Activated naive CD4-positive, alpha-beta T cell treated with anti-CD3 and anti-CD28 coated beads, Interleukin-2, amount 50 U/mL, for 24 hours (primary cell): ENCODE measurements around the gene BANP.
A peak's percentile ranks its signal among the peaks of the same experiment; 100 is the strongest.
"Not testable (repeated sequence)": the region's sequence is repeated elsewhere in the genome, so short reads cannot be mapped to it uniquely, and the experiment has no call there.

Source experiments
- H3K27ac Mint-ChIP-seq: one replicate; pipeline ENCODE4 v1.8.0; 2021; ENCODE audit warnings: mild to moderate bottlenecking, mixed read lengths
- H3K27me3 Mint-ChIP-seq: one replicate; pipeline ENCODE4 v1.8.0; 2021; ENCODE audit warnings: mixed read lengths
- H3K36me3 Mint-ChIP-seq: one replicate; pipeline ENCODE4 v1.8.0; 2021; ENCODE audit warnings: mixed read lengths
- H3K4me1 Mint-ChIP-seq: one replicate; pipeline ENCODE4 v1.8.0; 2021; ENCODE audit warnings: mixed read lengths
- H3K4me3 Mint-ChIP-seq: one replicate; pipeline ENCODE4 v1.8.0; 2021; ENCODE audit warnings: mild to moderate bottlenecking, mixed read lengths
- H3K9me3 Mint-ChIP-seq: one replicate; pipeline ENCODE4 v1.8.0; 2021; ENCODE audit warnings: mixed read lengths

Gene BANP

DNA sequence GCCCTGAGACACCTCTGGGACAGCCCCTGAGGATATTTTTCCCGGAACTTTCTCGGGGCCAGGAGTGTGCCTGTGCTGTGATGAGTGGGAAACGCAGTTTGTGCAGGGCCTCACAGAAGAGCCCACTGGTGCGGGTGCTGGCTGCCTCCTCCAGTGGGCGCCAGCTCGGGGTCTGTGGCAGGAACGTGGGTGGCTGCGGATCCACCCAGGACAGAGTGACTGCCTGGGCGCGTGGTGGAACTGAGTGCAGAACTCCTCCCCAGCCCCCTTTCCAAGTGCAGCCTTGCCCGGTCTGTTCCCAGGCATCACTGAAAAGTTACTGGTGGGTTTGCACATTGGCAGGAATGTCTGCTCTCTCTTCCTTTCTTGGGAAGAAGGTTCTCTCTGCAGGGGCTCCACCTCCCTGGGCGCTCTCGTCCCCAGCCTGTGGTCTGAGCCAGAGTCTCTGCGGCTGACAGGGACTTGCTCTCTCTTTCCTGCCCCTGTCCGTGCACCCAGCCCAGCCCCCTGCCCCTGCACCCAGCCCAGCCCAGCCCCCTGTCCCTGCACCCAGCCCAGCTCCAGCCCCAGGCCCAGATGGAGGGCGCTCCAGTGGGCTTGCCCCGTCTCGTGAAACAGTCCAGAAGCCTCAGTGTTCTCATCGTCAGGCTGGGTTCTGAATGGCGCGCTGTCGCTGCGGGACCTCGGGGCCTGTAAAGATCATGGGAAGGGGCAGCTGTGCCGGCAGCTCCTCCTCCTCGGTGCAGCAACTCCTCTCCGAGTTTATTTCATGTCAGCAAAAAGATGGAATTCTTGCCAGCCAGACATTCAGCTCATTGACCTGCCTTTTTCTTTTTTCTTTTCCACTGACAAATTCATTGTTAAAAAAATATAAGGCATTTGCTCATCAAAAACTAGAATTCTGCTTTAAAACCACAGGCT is 117.5 kb downstream of the BANP start:
- H3K4me1 Mint-ChIP-seq, result no peaks in the 10 kb centered on the region
- H3K27me3 Mint-ChIP-seq, result no peaks in the 10 kb centered on the region
- H3K4me3 Mint-ChIP-seq, result no peak overlapping the region
- H3K9me3 Mint-ChIP-seq, result no peaks in the 10 kb centered on the region
- peaks cover 2% of the 10 kb centered on the region for H3K36me3 Mint-ChIP-seq
- no peak overlapping the region for H3K27ac Mint-ChIP-seq

DNA sequence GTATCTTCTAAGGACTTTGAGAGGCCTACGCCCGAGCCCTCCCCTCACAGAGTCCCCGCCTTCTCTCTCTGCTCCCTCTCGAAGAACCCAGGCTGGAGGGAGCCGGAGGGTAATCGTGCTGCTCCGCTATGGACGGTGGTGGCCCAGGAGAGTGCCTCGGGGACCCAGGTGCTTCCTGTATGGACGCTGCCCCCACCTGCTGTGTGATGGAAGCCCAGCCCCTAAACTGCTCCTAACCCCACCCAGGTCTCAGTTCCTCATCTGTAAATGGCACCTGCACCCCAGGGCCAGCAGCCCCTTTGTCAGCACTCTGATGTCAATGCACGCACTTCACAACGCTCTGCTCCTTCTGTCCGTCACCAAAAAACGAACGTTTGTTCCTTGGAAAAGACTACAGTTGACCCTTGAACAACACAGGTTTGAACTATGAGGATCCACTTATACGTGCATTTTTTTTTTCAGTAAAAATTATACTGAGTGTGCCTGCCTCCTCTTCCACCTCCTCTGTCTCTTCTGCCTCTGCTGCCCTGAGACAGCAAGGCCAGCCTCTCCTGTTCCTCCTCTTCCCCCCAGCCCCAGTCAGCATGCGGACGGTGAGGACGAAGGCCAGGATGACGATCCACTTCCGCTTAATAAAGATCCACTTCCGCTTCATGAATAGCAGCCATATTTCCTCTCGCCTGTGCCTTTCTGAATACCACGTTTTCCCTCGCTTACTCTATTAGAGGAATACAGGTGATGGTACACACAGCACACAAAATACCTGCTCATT is 118.3 kb downstream of the BANP start:
- no peak overlapping the region for H3K4me3 Mint-ChIP-seq
- H3K27me3 Mint-ChIP-seq, result no peaks in the 10 kb centered on the region
- peaks cover 2% of the 10 kb centered on the region for H3K36me3 Mint-ChIP-seq
- H3K27ac Mint-ChIP-seq, result peak overlapping the region; percentile 13
- no peaks in the 10 kb centered on the region for H3K4me1 Mint-ChIP-seq
- no peaks in the 10 kb centered on the region for H3K9me3 Mint-ChIP-seq

DNA sequence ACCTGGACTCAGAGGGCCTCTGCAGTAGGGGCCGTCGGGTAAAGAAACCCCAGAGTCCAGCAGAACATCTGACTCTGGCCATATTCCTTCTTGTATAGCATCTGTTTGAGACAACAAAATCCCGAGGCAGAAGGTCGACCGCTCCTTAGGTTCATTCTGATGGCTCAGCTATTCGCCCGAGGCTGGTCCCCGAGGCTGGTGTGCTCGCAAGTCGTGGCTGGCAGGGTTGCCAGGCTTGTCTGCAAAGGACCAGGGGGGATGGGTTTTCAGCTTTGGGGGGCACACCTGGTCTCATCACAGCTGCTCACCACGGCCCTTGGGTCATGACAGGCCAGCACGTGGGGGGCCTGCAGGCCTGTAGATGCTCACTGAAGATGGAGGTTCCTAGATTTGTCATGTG is 119.1 kb downstream of the BANP start:
- no peaks in the 10 kb centered on the region for H3K9me3 Mint-ChIP-seq
- H3K27ac Mint-ChIP-seq, result no peak overlapping the region
- no peak overlapping the region for H3K4me3 Mint-ChIP-seq
- no peaks in the 10 kb centered on the region for H3K27me3 Mint-ChIP-seq
- peaks cover 2% of the 10 kb centered on the region for H3K36me3 Mint-ChIP-seq
- no peaks in the 10 kb centered on the region for H3K4me1 Mint-ChIP-seq

DNA sequence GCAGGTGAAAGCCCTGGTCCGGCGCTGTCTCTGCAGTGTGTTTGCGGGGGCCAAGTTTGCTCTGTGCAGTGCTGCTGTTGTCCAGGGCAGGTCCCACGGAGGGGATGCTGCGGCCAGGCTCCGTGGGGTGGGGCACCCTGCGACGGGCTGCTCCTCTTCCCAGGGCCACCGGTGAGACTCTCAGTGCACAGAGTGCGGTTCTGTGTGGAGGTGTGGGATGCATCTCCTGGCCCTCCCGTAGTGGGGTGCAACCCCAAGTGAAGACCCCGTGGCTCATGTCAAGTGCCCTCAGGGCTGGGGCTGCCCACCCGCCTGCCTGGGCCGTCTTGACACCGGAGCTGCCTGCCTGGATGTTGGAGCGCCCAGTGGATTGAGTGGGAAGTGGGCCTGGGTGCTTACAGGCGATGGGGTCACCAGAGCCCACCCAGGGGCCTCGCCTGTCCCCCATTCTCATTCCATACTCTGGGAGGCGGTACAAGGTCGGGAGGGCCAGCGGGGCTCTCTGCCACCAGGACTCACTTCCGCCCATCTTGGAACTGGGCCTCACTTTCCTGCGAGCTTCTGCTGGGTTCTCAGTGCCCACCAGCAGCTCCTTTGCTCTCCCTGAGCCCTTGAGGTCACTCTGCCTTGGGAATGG is 119.9 kb downstream of the BANP start:
- no peaks in the 10 kb centered on the region for H3K27me3 Mint-ChIP-seq
- no peak overlapping the region for H3K27ac Mint-ChIP-seq
- peaks cover 4% of the 10 kb centered on the region for H3K36me3 Mint-ChIP-seq
- no peaks in the 10 kb centered on the region for H3K9me3 Mint-ChIP-seq
- H3K4me3 Mint-ChIP-seq, result no peak overlapping the region
- no peaks in the 10 kb centered on the region for H3K4me1 Mint-ChIP-seq

DNA sequence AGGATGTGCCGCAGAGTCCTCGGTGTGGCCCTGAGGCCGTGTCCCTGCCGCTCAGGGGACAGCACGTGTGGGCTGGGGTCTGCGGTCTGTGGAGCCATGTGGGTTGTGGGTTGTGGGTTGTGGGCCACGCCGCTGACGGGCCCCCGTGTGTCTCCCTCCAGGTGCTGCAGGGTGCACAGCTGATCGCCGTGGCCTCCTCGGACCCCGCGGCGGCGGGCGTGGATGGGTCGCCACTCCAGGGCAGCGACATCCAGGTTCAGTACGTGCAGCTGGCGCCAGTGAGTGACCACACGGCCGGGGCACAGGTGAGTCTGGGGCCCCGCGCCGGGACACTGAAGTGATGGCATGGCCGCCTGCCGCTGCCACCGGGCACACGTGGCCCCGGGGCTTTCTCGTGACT is 120.7 kb downstream of the BANP start:
- Mint-ChIP-seq H3K4me3 (no peak overlapping the region), H3K36me3 (peaks cover 4% of the 10 kb centered on the region), H3K9me3 (no peaks in the 10 kb centered on the region), H3K27ac (no peak overlapping the region), H3K4me1 (no peaks in the 10 kb centered on the region), H3K27me3 (no peaks in the 10 kb centered on the region)

DNA sequence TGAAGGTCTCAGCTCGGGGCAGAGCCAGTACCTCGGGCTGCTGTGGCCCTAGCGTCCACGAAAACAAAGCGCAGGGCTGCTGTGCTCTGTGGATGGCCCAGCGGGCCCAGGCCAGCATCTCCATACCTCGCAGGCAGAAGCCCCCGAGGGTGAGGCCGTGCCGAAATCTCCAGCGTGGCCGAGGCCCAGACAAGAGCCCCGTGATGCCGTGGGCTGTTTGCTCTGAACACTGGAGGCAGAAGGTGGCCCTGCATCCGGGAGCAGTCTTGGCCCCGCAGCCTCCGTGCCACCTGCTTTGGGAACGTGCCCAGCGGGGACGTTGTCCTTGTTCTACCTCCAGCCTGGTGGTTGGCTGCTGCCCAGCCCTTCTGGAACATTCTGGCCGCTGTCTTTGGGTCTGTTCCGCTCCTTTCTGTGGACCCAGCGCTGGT is 121.4 kb downstream of the BANP start:
- Mint-ChIP-seq H3K27ac (no peak overlapping the region), H3K4me1 (no peaks in the 10 kb centered on the region), H3K36me3 (peaks cover 4% of the 10 kb centered on the region), H3K27me3 (no peaks in the 10 kb centered on the region), H3K4me3 (no peak overlapping the region), H3K9me3 (no peaks in the 10 kb centered on the region)

DNA sequence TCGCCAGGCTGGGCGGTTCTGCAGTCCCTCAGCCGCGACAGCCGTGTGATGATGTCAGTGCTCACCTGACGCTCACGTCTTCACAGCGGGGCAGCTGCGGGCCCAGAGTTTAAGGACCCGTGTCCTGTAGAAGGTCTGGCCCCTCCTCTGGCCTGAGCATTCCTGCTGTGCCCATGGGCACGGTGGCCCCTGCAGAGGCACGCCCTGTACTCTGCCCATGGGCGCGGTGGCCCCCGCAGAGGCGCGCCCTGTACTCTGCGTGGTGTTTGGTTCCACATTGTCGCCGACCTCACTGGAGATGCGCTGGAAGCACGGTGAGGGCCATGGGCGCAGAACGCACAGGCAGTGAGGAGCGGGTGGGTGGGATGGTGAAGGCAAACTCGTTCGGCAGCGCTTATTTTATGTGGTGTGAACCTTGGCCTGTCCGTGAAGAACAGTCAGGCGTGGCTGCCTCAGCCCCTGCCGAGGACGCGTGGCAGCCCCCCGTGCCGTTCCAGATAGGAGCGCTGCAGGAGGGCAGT is 122.0 kb downstream of the BANP start:
- no peaks in the 10 kb centered on the region for H3K9me3 Mint-ChIP-seq
- no peaks in the 10 kb centered on the region for H3K4me1 Mint-ChIP-seq
- H3K36me3 Mint-ChIP-seq, result peaks cover 7% of the 10 kb centered on the region
- H3K27me3 Mint-ChIP-seq, result no peaks in the 10 kb centered on the region
- H3K4me3 Mint-ChIP-seq, result no peak overlapping the region
- no peak overlapping the region for H3K27ac Mint-ChIP-seq

DNA sequence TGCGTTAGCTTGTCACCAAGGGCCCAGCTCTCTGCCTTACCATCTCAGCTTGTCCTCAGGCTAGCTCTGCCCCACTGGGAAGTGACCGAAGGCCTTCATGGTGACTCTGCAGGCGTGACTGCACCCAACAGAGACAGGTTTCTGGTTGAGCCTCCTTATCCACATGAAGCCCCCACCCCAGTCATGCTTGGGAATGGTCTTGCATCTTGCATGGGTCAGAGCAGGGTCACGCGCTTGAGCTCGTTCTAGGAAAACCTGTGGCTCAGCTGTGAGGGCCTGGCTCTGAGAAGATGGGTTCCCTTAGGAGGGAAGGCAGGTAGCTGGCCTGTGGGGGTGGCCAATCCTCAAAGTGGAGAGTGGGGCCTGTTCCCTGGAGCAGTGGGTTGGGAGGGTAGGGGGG is 122.8 kb downstream of the BANP start:
- Mint-ChIP-seq H3K4me3 (no peak overlapping the region), H3K36me3 (peaks cover 10% of the 10 kb centered on the region), H3K27ac (no peak overlapping the region), H3K27me3 (no peaks in the 10 kb centered on the region), H3K4me1 (no peaks in the 10 kb centered on the region), H3K9me3 (no peaks in the 10 kb centered on the region)

DNA sequence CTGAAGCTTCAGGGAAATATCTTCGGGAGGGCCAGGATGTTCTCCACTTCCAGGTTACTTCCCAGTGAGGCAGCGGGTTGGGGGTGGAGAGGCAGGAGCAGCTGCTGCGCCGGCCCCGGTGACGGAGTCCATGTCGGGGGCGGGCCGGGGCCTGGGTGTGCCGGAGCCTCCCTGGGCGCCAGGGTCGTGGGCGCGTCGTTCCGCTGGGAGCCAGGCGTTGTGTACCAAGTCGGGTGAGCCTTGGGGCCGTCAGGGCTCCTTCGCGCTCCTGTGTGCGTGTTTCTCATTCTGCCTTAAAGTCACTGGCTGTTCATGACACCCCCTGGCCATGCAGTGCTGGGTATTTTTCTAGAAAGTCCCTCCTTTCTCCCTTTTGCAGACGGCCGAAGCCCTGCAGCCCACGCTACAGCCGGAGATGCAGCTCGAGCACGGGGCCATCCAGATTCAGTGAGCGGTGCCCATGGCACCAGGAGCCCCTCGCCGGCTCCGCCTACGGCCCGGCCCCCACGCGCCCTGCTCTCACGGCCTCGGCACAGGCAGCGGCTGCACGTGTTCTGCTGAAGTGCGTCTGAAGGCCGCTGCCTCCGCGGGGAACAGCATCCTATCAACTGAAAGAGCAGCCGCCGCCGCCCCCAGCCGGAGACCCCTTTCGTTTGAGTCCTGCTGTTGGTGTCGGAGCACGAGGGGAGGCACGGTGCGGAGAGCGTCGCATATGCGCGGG is 125.1 kb downstream of the BANP start:
- Mint-ChIP-seq H3K27me3 (no peaks in the 10 kb centered on the region), H3K36me3 (peaks cover 14% of the 10 kb centered on the region), H3K27ac (no peak overlapping the region), H3K4me3 (no peak overlapping the region), H3K9me3 (no peaks in the 10 kb centered on the region), H3K4me1 (no peaks in the 10 kb centered on the region)

DNA sequence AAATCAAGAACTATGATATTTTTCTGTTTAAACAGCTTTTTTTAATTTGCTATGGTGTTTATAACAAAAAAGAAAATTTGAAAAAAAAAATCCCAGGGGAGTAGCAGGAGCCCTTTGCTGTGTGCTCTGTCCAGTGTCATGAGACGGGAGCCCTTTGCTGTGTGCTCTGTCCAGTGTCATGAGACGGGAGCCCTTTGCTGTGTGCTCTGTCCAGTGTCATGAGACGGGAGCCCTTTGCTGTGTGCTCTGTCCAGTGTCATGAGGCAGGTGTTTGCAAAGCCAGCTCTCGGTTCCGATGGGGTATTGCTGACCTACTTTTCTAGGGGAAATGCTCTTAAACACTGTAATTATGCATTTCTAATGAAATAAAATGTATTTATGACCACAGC is 125.7 kb downstream of the BANP start:
- H3K27ac Mint-ChIP-seq, H3K4me3 Mint-ChIP-seq, H3K27me3 Mint-ChIP-seq, H3K4me1 Mint-ChIP-seq, H3K9me3 Mint-ChIP-seq: not testable (repeated sequence)
- peaks cover 16% of the 10 kb centered on the region for H3K36me3 Mint-ChIP-seq

DNA sequence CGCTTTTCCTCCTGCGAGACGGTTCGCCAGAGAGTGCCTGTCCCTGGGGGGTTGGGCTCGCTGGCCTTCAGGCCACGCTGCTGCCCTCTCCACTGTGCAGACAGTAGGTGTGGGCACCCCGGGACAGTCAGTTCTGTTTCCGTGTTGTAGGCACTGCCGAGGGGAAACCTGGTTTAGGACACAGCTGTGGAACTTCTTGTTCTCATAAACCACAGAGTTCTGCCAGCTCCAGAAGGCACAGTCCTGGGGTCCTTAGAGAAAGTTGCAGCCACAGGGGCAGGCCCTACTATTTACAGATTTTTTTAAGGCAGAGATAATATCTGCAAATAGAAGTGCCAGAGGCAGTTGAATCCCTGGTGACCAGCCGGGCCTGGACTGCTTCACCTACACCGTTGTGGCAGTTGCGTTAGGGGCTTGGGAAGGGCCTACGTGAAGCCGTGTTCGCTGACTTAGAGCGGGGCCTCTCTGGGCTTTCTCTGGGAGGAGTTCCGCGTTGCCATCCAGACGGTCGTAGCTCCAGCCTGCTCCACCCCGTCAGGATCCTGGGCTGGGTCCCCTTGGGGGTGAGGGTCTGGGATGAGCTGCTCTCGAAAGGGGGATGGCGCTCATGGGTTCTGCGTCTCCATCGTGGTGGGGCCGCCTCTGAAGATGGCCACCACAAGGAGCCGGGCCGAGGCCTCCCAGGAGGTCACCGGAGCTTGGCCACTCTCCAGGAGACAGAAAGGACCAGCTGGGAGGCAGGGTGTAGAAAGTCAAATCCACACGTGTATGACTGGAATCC is 126.3 kb downstream of the BANP start:
- Mint-ChIP-seq H3K9me3 (no peaks in the 10 kb centered on the region), H3K4me3 (no peak overlapping the region), H3K4me1 (no peaks in the 10 kb centered on the region), H3K36me3 (peaks cover 16% of the 10 kb centered on the region), H3K27ac (no peak overlapping the region), H3K27me3 (no peaks in the 10 kb centered on the region)

DNA sequence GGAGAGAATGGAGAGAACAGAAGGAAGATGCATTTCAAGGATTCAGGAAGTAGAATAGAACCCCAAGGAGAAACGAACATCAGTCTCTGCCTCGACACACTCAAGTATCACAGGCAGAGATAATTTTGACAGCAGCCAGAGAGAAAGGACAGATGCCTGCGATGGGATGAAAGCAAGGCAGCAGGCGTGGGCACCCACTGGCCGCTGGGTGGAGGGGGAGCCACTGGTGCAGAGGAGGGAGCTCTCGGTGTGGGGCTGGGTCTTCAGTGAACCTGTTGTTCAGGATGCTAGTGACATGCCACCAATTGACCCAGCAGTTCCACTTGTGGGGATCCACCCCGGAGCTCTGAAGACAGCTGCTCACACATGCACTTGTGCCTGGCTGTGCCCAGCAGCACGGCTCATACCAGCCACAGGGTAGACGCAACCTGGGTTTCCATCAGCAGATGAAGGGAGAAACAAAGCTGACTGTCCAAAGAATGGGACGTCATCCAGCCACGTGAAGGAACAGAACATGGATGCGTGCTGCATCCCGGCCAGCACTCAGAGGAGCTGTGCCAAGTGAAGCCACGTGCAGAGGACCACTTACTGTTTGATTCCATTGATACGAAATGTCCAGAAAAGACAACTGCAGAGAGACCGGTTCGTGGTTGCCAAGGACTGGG is 127.0 kb downstream of the BANP start:
- Mint-ChIP-seq H3K27ac (no peak overlapping the region), H3K36me3 (peaks cover 16% of the 10 kb centered on the region), H3K27me3 (no peaks in the 10 kb centered on the region), H3K4me1 (no peaks in the 10 kb centered on the region), H3K4me3 (no peak overlapping the region), H3K9me3 (no peaks in the 10 kb centered on the region)

DNA sequence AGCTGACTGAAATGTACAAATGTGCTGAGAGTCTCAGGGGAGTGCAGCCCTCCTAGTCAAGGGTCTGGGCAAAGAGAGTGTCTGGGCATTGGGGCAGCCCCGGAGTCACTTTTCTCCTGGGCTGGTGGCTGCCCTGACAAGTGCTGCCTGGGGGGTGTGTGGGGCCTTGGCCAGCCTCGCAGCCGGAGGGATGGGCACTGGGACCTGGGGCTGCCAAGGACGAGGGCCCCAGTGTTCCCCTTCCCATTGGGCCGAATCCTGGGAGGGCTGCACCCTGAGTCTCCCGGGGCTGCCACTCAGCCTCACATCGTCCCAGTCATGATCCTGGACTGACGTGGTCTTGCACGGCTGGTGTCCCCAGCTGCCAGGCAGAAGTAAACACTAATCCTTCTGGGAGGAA is 132.3 kb downstream of the BANP start:
- H3K4me3 Mint-ChIP-seq, result no peak overlapping the region
- peaks cover 9% of the 10 kb centered on the region for H3K36me3 Mint-ChIP-seq
- H3K4me1 Mint-ChIP-seq, result no peaks in the 10 kb centered on the region
- H3K27ac Mint-ChIP-seq, result no peak overlapping the region
- no peaks in the 10 kb centered on the region for H3K27me3 Mint-ChIP-seq
- H3K9me3 Mint-ChIP-seq, result no peaks in the 10 kb centered on the region

DNA sequence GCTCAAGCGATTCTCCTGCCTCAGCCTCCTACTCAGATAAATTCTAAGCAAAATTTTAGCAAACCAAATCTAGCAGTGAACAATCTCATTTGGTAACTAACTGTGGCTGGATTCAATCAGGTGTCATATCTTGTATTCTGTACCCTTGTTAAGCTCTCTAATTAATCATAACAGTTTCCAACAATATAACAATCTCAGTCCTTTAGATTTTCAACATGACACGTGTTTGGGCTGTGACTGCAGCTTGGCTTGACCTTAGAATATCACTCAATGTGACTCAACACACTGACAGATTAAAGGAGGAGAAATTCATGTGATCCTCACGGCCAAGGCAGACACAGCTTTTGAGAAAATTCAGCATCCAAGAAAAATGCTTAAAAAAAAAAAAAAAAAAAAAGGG is 133.6 kb downstream of the BANP start:
- no peaks in the 10 kb centered on the region for H3K27me3 Mint-ChIP-seq
- no peaks in the 10 kb centered on the region for H3K4me1 Mint-ChIP-seq
- no peak overlapping the region for H3K4me3 Mint-ChIP-seq
- peaks cover 5% of the 10 kb centered on the region for H3K36me3 Mint-ChIP-seq
- H3K9me3 Mint-ChIP-seq, result no peaks in the 10 kb centered on the region
- no peak overlapping the region for H3K27ac Mint-ChIP-seq
